Trophoblast cell (in vitro differentiated cells and primary cell): ENCODE measurements around the gene TBC1D22A.

Experiments used
- DNase-seq, 2 donors: peaks; one replicate each; pipeline ENCODE4 v3.0.0-alpha.2; 2016
- H2AFZ ChIP-seq: 2 replicates; pipeline ENCODE4 v1.6.1; 2013; ENCODE audit warnings: low read length, moderate library complexity, mild to moderate bottlenecking; ENCODE audit not compliant: insufficient read depth, poor library complexity
- H2AK5ac ChIP-seq: 2 replicates; pipeline ENCODE4 v1.6.1; 2013; ENCODE audit warnings: mild to moderate bottlenecking, low read length
- H2BK120ac ChIP-seq: 2 replicates; pipeline ENCODE4 v1.6.1; 2013; ENCODE audit warnings: low read length, mild to moderate bottlenecking, moderate library complexity; ENCODE audit not compliant: insufficient read depth, poor library complexity
- H2BK12ac ChIP-seq: 2 replicates; pipeline ENCODE4 v1.6.1; 2013; ENCODE audit warnings: mild to moderate bottlenecking, low read length, moderate library complexity
- H2BK5ac ChIP-seq: 2 replicates; pipeline ENCODE4 v1.6.1; 2013; ENCODE audit warnings: low read length, low read depth, moderate library complexity, mild to moderate bottlenecking; ENCODE audit not compliant: poor library complexity
- H3K14ac ChIP-seq: 2 replicates; pipeline ENCODE4 v1.6.1; 2013; ENCODE audit warnings: mild to moderate bottlenecking, low read length
- H3K18ac ChIP-seq: 2 replicates; pipeline ENCODE4 v1.6.1; 2013; ENCODE audit warnings: mild to moderate bottlenecking, low read length
- H3K23ac ChIP-seq: 2 replicates; pipeline ENCODE4 v1.6.1; 2013; ENCODE audit warnings: low read length
- H3K27ac ChIP-seq: 2 replicates; pipeline ENCODE4 v1.5.1; 2013; ENCODE audit warnings: low read depth, mild to moderate bottlenecking, inconsistent platforms, low read length, moderate library complexity
- H3K27me3 ChIP-seq: 2 replicates; pipeline ENCODE4 v1.6.1; 2013; ENCODE audit warnings: inconsistent platforms, mild to moderate bottlenecking, low read length, moderate library complexity; ENCODE audit not compliant: insufficient read depth
- H3K36me3 ChIP-seq, 2 experiments: 1 replicate in 1 of 2; 2 replicates in 1 of 2; pipeline ENCODE4 v1.6.1; 2013; ENCODE audit warnings: low read length in 2 of 2, mild to moderate bottlenecking in 2 of 2, moderate library complexity in 1 of 2; ENCODE audit not compliant: insufficient read depth in 2 of 2, control insufficient read depth in 1 of 2
- H3K4ac ChIP-seq: 2 replicates; pipeline ENCODE4 v1.6.1; 2013; ENCODE audit warnings: low read depth, mild to moderate bottlenecking, low read length, moderate library complexity
- H3K4me1 ChIP-seq, 2 experiments: 1 replicate in 1 of 2; 2 replicates in 1 of 2; pipeline ENCODE4 v1.6.1; 2013; ENCODE audit warnings: low read length in 2 of 2, mild to moderate bottlenecking in 2 of 2, moderate library complexity in 1 of 2; ENCODE audit not compliant: insufficient read depth in 2 of 2, control insufficient read depth in 1 of 2
- H3K4me2 ChIP-seq: 2 replicates; pipeline ENCODE4 v1.6.1; 2013; ENCODE audit warnings: inconsistent platforms, mild to moderate bottlenecking, low read length, moderate library complexity
- H3K4me3 ChIP-seq: 2 replicates; pipeline ENCODE4 v1.5.1; 2013; ENCODE audit warnings: mild to moderate bottlenecking, low read depth, low read length, inconsistent platforms
- H3K79me1 ChIP-seq: one replicate; pipeline ENCODE4 v1.6.1; 2013; ENCODE audit warnings: low read length
- H3K79me2 ChIP-seq: 2 replicates; pipeline ENCODE4 v1.6.1; 2013; ENCODE audit warnings: low read length, mild to moderate bottlenecking; ENCODE audit not compliant: control insufficient read depth, insufficient read depth, poor library complexity
- H3K9ac ChIP-seq: 2 replicates; pipeline ENCODE4 v1.6.1; 2013; ENCODE audit warnings: mild to moderate bottlenecking, low read length
- H3K9me3 ChIP-seq: 2 replicates; pipeline ENCODE4 v1.6.1; 2013; ENCODE audit warnings: low read depth, mild to moderate bottlenecking, control low read depth, inconsistent platforms, low read length; ENCODE audit not compliant: insufficient read depth
- H4K12ac ChIP-seq: 2 replicates; pipeline ENCODE4 v1.6.1; 2013; ENCODE audit warnings: low read depth, mild to moderate bottlenecking, low read length, moderate library complexity
- H4K8ac ChIP-seq: 2 replicates; pipeline ENCODE4 v1.6.1; 2013; ENCODE audit warnings: low read depth, mild to moderate bottlenecking, low read length, moderate library complexity
- H4K91ac ChIP-seq: one replicate; pipeline ENCODE4 v1.6.1; 2013; ENCODE audit warnings: low read depth, mild to moderate bottlenecking, low read length, moderate library complexity
- WGBS: extraction: QIAGEN DNeasy Blood & Tissue Kit; methylation state at CpG from one replicate; pipeline ENCODE4 v1.1.7; 2013; ENCODE audit warnings: missing lambda C conversion rate; ENCODE audit not compliant: insufficient read length, insufficient coverage; ENCODE audit errors: extremely low coverage; 5-methylcytosine and 5-hydroxymethylcytosine counted together

The TBC1D22A gene

DNA sequence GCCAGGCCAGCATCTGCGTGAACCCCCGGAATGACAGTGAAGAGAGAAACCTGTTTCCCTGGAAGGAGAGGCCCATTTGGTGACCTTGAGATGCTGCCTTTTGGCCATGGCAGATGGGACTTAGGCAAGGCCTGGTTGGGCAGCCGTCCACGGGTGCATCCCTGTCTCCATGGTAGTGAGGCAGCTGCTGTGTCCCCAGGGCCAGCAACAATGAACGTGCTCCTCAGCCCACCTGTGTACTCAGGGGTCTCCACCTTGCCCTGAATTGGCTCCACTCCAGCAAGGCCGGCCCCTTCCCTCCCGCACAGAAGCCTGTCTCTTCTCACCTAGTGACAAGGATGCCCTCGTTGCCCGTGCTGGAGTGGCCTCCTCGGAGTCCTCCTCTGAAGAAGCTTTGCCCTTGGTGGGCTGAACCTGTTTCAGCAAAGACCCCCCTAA, 441.1 kb downstream of the TBC1D22A start:
- no peak overlapping the region for H3K4ac ChIP-seq
- H3K27me3 ChIP-seq = no peaks in the 10 kb centered on the region
- no peaks in the 10 kb centered on the region for H3K79me2 ChIP-seq
- no peak overlapping the region for H3K9ac ChIP-seq
- peaks cover 0 to 2% of the 10 kb centered on the region in 2 experiments for H3K36me3 ChIP-seq
- no peak overlapping the region for H2BK120ac ChIP-seq
- H3K79me1 ChIP-seq = no peaks in the 10 kb centered on the region
- H3K4me1 ChIP-seq = no peaks in the 10 kb centered on the region
- no peak overlapping the region for H3K4me3 ChIP-seq
- no peak overlapping the region for H2AK5ac ChIP-seq
- H3K18ac ChIP-seq = no peak overlapping the region
- no peak overlapping the region for H4K91ac ChIP-seq
- no peak overlapping the region for H3K4me2 ChIP-seq
- H2BK5ac ChIP-seq = no peak overlapping the region
- H3K14ac ChIP-seq = no peak overlapping the region
- H4K12ac ChIP-seq = no peak overlapping the region
- no peak overlapping the region for H2AFZ ChIP-seq
- no CpG with 5 or more reads among the region's 10 CpGs for WGBS
- no peak overlapping the region for H2BK12ac ChIP-seq
- H4K8ac ChIP-seq = no peak overlapping the region
- no peak overlapping the region for H3K27ac ChIP-seq
- no peak for DNase-seq
- no peak overlapping the region for H3K23ac ChIP-seq
- peaks cover 89% of the 10 kb centered on the region for H3K9me3 ChIP-seq

DNA sequence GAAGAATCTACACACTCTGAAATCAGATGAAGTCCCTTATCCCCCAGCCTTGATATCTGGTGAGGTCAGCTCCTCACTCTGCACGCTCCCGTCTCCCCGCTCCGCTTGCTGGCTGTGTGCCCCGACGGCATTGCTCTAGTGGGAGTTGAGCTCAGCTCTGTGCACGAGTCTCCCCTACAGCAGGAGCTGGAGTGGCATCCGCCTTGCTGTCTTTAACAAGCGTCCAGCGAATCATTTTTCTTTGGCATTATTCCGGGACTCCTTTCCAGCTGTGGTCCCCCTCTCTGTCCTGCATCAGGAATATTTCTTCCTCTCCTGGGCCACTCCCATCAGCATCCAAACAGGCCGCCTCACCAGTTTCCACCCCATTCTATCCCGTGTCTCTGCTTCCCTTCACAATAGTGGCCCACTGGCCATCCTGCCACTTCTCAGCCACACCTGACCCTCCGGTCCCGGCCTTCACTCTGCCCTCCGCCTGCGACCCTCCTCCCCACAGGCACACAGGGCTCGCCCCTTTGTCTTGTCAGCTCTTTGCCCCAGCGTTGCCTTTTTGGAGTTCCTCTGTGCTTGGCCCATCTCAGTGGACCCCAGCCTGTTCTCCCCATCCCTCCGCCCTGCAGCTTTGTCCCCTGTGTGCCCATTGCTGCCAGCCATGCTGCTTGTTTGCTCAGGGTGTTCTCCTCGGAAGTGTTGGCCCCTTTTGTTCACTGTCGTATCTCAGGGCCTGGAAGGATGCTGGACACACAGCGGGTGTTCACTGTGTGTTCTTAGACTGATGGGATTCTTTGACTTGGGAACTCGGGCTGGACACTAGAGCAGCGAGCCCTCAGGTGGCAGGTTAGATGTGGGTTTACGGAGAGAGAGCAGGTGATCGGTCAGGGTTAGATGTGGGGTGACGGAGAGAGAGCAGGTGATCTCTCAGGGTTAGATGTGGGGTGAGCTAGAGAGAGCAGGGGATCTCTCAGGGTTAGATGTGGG, 441.8 kb downstream of the TBC1D22A start:
- Histone ChIP-seq H3K4me2 (no peak overlapping the region), H3K79me1 (no peaks in the 10 kb centered on the region), H4K8ac (no peak overlapping the region), H3K27ac (no peak overlapping the region), H3K4me1 (no peaks in the 10 kb centered on the region), H3K27me3 (no peaks in the 10 kb centered on the region), H3K79me2 (no peaks in the 10 kb centered on the region), H3K36me3 (peaks cover 0 to 2% of the 10 kb centered on the region in 2 experiments), H2BK120ac (no peak overlapping the region), H3K18ac (no peak overlapping the region), H3K4ac (no peak overlapping the region), H4K91ac (no peak overlapping the region), H2BK5ac (no peak overlapping the region), H2AFZ (no peak overlapping the region), H3K4me3 (peak overlapping the region; percentile 35), H2BK12ac (no peak overlapping the region), H3K14ac (no peak overlapping the region), H3K23ac (no peak overlapping the region), H3K9me3 (peaks cover 88% of the 10 kb centered on the region), H2AK5ac (no peak overlapping the region), H3K9ac (no peak overlapping the region), H4K12ac (no peak overlapping the region)
- no peak for DNase-seq
- no CpG with 5 or more reads among the region's 28 CpGs for WGBS

DNA sequence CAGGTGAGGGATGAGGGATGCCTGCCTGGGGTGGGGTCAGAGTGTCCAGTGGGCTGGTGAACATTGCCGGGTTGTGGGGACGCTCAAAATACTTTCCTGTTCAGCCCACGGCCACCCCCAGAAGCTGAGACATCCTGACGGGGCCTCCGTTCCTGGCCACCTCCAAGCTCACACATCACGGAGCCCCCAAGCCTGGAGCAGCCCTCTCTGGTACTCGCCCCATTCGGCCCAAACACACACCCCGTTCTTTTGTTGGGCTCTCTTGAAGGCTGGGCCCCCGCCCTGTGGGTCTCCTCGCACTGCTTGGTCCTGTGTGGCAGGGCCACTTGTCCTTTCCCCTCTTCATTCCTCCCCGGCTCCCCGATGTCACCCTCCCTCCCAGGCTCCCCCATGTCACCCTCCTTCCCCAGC, 442.6 kb downstream of the TBC1D22A start:
- H3K4ac ChIP-seq = no peak overlapping the region
- DNase-seq = no peak
- peaks cover 89% of the 10 kb centered on the region for H3K9me3 ChIP-seq
- no peak overlapping the region for H2AFZ ChIP-seq
- H4K12ac ChIP-seq = no peak overlapping the region
- no peak overlapping the region for H4K8ac ChIP-seq
- no peak overlapping the region for H3K27ac ChIP-seq
- no peaks in the 10 kb centered on the region for H3K79me1 ChIP-seq
- H3K4me1 ChIP-seq = no peaks in the 10 kb centered on the region
- H4K91ac ChIP-seq = no peak overlapping the region
- H2AK5ac ChIP-seq = no peak overlapping the region
- H2BK12ac ChIP-seq = no peak overlapping the region
- no peak overlapping the region for H3K4me3 ChIP-seq
- H3K23ac ChIP-seq = no peak overlapping the region
- H3K9ac ChIP-seq = no peak overlapping the region
- H2BK5ac ChIP-seq = no peak overlapping the region
- H3K18ac ChIP-seq = no peak overlapping the region
- H3K4me2 ChIP-seq = no peak overlapping the region
- no CpG with 5 or more reads among the region's 13 CpGs for WGBS
- no peak overlapping the region for H2BK120ac ChIP-seq
- H3K36me3 ChIP-seq = peaks cover 0 to 2% of the 10 kb centered on the region in 2 experiments
- H3K79me2 ChIP-seq = no peaks in the 10 kb centered on the region
- H3K14ac ChIP-seq = no peak overlapping the region
- no peaks in the 10 kb centered on the region for H3K27me3 ChIP-seq

DNA sequence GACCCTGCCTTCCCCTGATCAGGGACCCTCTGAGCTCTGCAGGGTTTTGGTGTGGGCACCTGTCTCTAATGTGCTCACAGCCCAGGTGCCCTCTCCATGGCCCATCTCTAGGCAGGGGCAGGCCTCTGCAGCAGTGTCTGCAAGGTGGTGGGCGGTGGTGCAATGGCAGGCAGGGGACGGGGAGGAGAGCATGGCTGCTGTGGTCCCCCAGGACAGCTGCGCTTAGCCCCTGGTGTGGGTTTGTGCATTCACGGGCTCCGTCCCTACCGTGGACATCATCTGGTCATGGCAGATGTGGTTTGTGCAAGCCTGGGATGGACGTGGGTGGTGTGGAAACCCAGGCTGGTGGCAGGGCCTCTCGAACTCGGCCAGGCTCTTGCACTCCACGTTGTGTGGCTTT, 443.1 kb downstream of the TBC1D22A start:
- Histone ChIP-seq H3K14ac (no peak overlapping the region), H3K23ac (no peak overlapping the region), H4K91ac (no peak overlapping the region), H2AK5ac (no peak overlapping the region), H2AFZ (no peak overlapping the region), H3K4me2 (no peak overlapping the region), H2BK120ac (no peak overlapping the region), H3K9me3 (peaks cover 89% of the 10 kb centered on the region), H3K9ac (no peak overlapping the region), H2BK12ac (no peak overlapping the region), H2BK5ac (no peak overlapping the region), H4K8ac (no peak overlapping the region), H3K27ac (no peak overlapping the region), H3K4me1 (no peaks in the 10 kb centered on the region), H3K36me3 (peaks cover 0 to 2% of the 10 kb centered on the region in 2 experiments), H3K79me2 (no peaks in the 10 kb centered on the region), H3K27me3 (no peaks in the 10 kb centered on the region), H4K12ac (no peak overlapping the region), H3K4me3 (no peak overlapping the region), H3K4ac (no peak overlapping the region), H3K18ac (no peak overlapping the region), H3K79me1 (no peaks in the 10 kb centered on the region)
- no peak for DNase-seq
- WGBS = no CpG with 5 or more reads among the region's 10 CpGs
